T-helper 1 cell treated with Interleukin-12 subunit alpha and Interleukin-12 subunit beta and Interleukin-4 antibody, amounts not matched to agents 30 μg/mL and 1 μg/mL, for 36 hours (primary cell): Measurements from ENCODE around the gene GNB1L.
A peak's percentile ranks its signal among the peaks of the same experiment; 100 is the strongest.

Experiments used
- H3K27ac Mint-ChIP-seq: one replicate; pipeline ENCODE4 v1.8.0; 2021; ENCODE audit warnings: mild to moderate bottlenecking, mixed read lengths
- H3K27me3 Mint-ChIP-seq: one replicate; pipeline ENCODE4 v1.8.0; 2021; ENCODE audit warnings: low read depth, mixed read lengths
- H3K36me3 Mint-ChIP-seq: one replicate; pipeline ENCODE4 v1.8.0; 2021; ENCODE audit warnings: low read depth, mixed read lengths
- H3K4me1 Mint-ChIP-seq: one replicate; pipeline ENCODE4 v1.8.0; 2021; ENCODE audit warnings: low read depth, mixed read lengths
- H3K4me3 Mint-ChIP-seq: one replicate; pipeline ENCODE4 v1.8.0; 2021; ENCODE audit warnings: mild to moderate bottlenecking, moderate library complexity, mixed read lengths
- H3K9me3 Mint-ChIP-seq: one replicate; pipeline ENCODE4 v1.8.0; 2021; ENCODE audit warnings: mixed read lengths

GNB1L gene

GRCh38 chr22:19823191-19823901 lies 31.3 kb downstream of the GNB1L start:
- H3K9me3 Mint-ChIP-seq = no peaks in the 10 kb centered on the region
- H3K36me3 Mint-ChIP-seq = no peaks in the 10 kb centered on the region
- no peak overlapping the region for H3K4me3 Mint-ChIP-seq
- H3K4me1 Mint-ChIP-seq = no peaks in the 10 kb centered on the region
- H3K27ac Mint-ChIP-seq = no peak overlapping the region
- no peaks in the 10 kb centered on the region for H3K27me3 Mint-ChIP-seq

- H3K27ac Mint-ChIP-seq = no peak overlapping the region
- no peaks in the 10 kb centered on the region for H3K9me3 Mint-ChIP-seq
- no peaks in the 10 kb centered on the region for H3K27me3 Mint-ChIP-seq
- H3K4me1 Mint-ChIP-seq = no peaks in the 10 kb centered on the region
- H3K36me3 Mint-ChIP-seq = no peaks in the 10 kb centered on the region
- no peak overlapping the region for H3K4me3 Mint-ChIP-seq
These were observed 32.2 kb downstream of the GNB1L start for GRCh38 chr22:19822301-19823117.

GRCh38 chr22:19821523-19822300 lies 33.0 kb downstream of the GNB1L start:
- H3K27ac Mint-ChIP-seq = no peak overlapping the region
- H3K9me3 Mint-ChIP-seq = no peaks in the 10 kb centered on the region
- no peak overlapping the region for H3K4me3 Mint-ChIP-seq
- H3K4me1 Mint-ChIP-seq = no peaks in the 10 kb centered on the region
- H3K27me3 Mint-ChIP-seq = no peaks in the 10 kb centered on the region
- H3K36me3 Mint-ChIP-seq = no peaks in the 10 kb centered on the region

GRCh38 chr22:19820880-19821522 lies 33.7 kb downstream of the GNB1L start:
- Mint-ChIP-seq H3K27me3 (no peaks in the 10 kb centered on the region), H3K9me3 (no peaks in the 10 kb centered on the region), H3K4me3 (no peak overlapping the region), H3K4me1 (no peaks in the 10 kb centered on the region), H3K27ac (no peak overlapping the region), H3K36me3 (no peaks in the 10 kb centered on the region)

GRCh38 chr22:19819911-19820879 lies 34.5 kb downstream of the GNB1L start:
- H3K4me3 Mint-ChIP-seq = no peak overlapping the region
- H3K9me3 Mint-ChIP-seq = no peaks in the 10 kb centered on the region
- H3K36me3 Mint-ChIP-seq = no peaks in the 10 kb centered on the region
- no peak overlapping the region for H3K27ac Mint-ChIP-seq
- no peaks in the 10 kb centered on the region for H3K27me3 Mint-ChIP-seq
- no peaks in the 10 kb centered on the region for H3K4me1 Mint-ChIP-seq

- Mint-ChIP-seq H3K27me3 (no peaks in the 10 kb centered on the region), H3K36me3 (no peaks in the 10 kb centered on the region), H3K4me3 (no peak overlapping the region), H3K9me3 (no peaks in the 10 kb centered on the region), H3K27ac (no peak overlapping the region), H3K4me1 (no peaks in the 10 kb centered on the region)
These were observed 35.3 kb downstream of the GNB1L start for GRCh38 chr22:19819208-19819910.

- H3K27ac Mint-ChIP-seq = no peak overlapping the region
These were observed 36.1 kb downstream of the GNB1L start for GRCh38 chr22:19818324-19819207.

GRCh38 chr22:19816372-19817119 lies 38.1 kb downstream of the GNB1L start:
- Mint-ChIP-seq H3K27me3 (no peaks in the 10 kb centered on the region), H3K27ac (no peak overlapping the region), H3K4me1 (no peaks in the 10 kb centered on the region), H3K36me3 (no peaks in the 10 kb centered on the region), H3K4me3 (no peak overlapping the region), H3K9me3 (no peaks in the 10 kb centered on the region)

More at GRCh38 chr22:19818324-19819207, 36.1 kb downstream of the GNB1L start:
- Mint-ChIP-seq H3K4me1 (no peaks in the 10 kb centered on the region), H3K4me3 (no peak overlapping the region), H3K36me3 (no peaks in the 10 kb centered on the region), H3K27me3 (no peaks in the 10 kb centered on the region), H3K9me3 (no peaks in the 10 kb centered on the region)

- Mint-ChIP-seq H3K27ac (no peak overlapping the region), H3K27me3 (no peaks in the 10 kb centered on the region), H3K9me3 (no peaks in the 10 kb centered on the region), H3K4me1 (no peaks in the 10 kb centered on the region), H3K36me3 (no peaks in the 10 kb centered on the region), H3K4me3 (no peak overlapping the region)
These were observed 38.8 kb downstream of the GNB1L start for GRCh38 chr22:19815823-19816290.

- Mint-ChIP-seq H3K9me3 (no peaks in the 10 kb centered on the region), H3K4me1 (no peaks in the 10 kb centered on the region), H3K4me3 (no peak overlapping the region), H3K27me3 (no peaks in the 10 kb centered on the region), H3K36me3 (no peaks in the 10 kb centered on the region), H3K27ac (no peak overlapping the region)
These were observed 39.4 kb downstream of the GNB1L start for GRCh38 chr22:19815093-19815822.

- H3K9me3 Mint-ChIP-seq = no peaks in the 10 kb centered on the region
- H3K36me3 Mint-ChIP-seq = no peaks in the 10 kb centered on the region
- peak overlapping the region; percentile 11 for H3K27ac Mint-ChIP-seq
- no peak overlapping the region for H3K4me3 Mint-ChIP-seq
- H3K27me3 Mint-ChIP-seq = no peaks in the 10 kb centered on the region
- no peaks in the 10 kb centered on the region for H3K4me1 Mint-ChIP-seq
These were observed 40.2 kb downstream of the GNB1L start for GRCh38 chr22:19814428-19814827.
